Nucleus accumbens (tissue), 56 donors: Measurements from ENCODE around the gene DHRS3.
"Not testable (repeated sequence)": the region's sequence is repeated elsewhere in the genome, so short reads cannot be mapped to it uniquely, and the experiment has no call there.

Source experiments
- DNase-seq, 56 donors: peaks; one replicate each; lab custom pipeline; 2025; lab: John Stamatoyannopoulos, UW

Gene DHRS3

DNA sequence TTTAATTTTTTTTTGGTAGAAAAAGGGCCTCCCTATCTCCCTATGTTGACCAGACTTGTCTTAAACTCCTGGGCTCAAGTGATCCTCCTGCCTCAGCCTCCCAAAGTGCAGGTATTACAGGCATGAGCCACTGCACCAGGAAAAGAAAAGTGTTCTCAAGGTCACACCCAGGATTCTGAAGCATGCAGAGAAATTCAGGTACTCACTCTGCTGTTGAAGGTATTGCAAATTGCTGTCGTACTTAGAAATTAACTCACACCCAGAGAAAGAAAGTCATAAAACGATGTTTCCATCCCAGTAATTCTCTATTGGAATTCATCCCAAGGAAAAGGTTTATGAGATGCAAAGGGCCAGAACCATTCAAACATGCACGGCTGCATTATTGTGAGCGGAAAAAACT is 73.7 kb downstream of the DHRS3 start:
- no peak for DNase-seq

DNA sequence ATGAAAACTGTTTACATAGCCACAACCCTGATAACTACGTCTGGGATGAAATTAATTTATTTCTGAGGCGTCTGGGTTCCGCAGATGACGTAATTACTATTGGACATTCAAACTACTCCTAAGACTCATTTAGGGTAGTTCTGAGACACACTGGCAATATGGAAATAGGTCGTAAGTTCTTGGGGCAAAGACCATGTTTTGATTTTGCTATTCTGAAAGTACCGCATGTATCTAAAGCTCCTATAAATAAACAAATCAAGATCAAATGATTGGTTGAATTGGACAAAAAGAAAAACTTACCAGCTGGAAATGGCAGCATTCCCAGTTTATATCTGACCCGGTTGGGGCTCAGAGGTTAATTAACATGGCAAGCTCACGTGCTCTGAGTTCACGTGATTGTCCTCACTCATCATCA is 74.3 kb downstream of the DHRS3 start:
- DNase-seq, result no peak

DNA sequence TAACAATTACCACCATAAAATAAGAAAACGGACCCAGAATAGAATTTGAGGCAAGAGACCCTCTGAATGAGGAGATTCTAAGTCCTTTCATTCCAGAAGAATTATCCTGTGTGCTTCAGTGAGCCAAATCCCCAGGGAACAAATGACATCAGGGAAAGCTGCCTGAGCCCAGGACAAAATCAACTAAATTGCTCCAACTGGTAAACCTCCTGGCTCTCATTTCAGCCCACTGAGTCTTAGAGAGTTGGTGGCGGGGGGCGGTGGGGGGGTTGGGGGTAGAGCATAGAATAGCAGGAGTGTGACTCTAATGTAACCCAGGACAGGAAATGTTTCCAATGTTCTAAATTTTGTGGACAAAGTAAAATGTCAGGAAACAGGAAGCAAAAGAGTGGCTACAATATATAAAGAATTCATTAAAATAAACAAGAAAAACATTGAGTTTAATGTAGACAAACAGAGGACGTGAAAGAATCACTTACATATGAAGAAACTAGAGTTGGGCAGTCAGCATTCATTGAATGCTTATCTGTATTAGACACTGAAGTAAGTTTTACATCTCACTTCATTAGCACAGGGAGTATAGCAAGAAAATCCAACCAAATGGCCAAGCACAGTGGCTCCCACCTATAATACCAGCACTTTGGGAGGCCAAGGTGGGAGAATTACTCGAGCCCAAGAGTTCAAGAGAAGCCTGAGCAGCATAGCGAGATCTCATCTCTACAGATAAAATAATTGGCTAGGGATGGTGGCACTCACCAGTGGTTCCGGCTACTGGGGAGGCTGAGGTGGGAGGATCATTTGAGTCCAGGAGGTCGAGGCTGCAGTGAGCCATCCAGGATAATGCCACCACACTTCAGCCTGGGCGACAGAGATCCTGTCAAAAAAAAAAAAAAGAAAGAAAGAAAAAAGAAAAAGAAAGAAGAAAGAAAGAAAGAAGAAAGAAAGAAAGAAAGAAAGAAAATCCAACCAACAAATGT is 75.1 kb downstream of the DHRS3 start:
- no peak for DNase-seq

DNA sequence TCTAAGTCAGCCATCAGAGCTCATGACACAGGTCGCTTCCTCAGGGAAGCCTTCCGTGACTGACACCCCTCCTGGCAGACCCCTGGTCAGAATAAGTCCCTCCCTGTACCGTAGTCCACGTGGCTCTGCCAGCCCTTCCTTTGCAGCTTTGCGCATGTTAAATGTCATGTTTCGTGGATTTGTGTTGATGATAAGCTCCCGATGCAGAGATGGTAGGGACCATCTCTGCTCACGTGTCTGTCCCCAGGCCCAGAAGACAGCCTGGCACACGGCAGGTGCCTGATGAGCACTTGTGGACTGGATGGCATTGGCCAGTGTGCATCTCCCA is 75.9 kb downstream of the DHRS3 start:
- no peak for DNase-seq

DNA sequence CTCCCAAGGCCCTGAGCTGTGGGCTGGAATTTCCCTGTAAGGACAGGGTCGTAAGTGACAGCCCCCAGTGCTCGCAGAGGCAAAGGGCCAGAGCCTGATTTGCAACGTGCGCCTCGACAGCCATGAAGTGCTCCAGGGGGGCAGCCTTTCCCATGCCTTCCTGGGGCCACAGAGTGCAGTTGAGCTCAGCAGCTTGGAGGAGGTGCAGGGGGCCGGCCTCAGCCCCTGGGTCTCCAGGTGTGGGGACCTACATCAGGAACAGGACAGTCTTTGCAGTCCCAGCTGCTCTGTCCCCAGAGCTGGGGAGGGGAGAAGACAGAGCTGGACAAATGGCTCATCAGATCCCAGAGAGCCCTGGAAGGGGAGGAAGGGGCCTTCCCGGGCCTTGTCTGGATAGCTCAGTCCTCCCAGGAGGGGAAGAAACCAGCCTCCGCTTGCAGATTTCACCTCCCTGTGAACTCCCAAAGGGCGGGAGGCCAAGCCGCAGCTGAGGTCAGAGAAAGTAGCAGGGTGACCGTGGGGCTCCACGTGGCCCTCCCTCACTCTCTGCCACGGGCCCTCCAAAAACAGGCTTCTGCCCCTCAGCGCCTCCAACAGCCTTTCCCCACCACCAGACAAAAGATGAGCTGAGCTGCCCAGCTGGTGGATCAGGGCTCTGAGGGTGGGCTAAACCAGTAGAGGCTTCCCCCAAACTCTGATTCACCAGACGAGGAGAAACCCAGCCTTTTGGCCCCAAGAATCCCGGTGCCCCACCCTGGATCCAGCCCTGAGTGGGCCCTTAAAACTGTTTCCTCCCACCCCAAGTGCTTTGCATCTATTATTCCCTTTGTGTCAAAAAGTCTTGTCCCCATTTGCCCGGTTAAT is 76.5 kb downstream of the DHRS3 start:
- no peak for DNase-seq

DNA sequence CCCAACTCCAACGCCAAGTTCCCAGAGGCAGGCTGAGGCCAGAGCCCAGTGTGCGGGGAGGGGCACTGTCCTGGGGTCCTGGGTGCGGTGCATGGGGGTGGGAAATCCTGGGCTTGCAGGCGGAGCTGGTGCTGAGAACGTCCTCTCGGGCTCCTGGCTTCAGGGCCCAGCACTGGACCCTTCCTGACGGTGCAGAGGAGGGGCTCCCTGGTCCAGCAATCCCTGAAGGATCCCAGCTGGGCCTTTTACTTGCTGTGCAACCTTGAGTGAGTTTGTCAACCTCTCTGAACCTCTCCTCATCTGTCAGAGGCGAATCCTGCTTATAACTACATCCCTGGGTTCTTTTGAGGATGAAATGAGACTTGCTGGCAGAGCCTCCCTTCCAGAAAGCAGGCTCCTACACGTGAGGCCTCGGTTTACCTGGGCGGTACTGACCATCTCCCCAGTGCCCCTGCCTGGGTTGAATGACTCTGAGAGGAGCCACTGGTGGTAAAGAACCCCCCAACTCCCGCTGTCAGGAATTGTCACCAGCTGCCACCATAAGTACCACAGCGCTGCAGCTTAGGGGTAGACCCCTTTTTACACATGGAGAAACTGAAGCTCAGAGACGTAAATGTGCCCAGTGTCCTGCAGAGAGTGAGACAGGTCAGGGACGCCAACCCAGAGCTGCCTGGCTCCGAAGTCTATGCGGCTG is 77.3 kb downstream of the DHRS3 start:
- DNase-seq, result no peak

DNA sequence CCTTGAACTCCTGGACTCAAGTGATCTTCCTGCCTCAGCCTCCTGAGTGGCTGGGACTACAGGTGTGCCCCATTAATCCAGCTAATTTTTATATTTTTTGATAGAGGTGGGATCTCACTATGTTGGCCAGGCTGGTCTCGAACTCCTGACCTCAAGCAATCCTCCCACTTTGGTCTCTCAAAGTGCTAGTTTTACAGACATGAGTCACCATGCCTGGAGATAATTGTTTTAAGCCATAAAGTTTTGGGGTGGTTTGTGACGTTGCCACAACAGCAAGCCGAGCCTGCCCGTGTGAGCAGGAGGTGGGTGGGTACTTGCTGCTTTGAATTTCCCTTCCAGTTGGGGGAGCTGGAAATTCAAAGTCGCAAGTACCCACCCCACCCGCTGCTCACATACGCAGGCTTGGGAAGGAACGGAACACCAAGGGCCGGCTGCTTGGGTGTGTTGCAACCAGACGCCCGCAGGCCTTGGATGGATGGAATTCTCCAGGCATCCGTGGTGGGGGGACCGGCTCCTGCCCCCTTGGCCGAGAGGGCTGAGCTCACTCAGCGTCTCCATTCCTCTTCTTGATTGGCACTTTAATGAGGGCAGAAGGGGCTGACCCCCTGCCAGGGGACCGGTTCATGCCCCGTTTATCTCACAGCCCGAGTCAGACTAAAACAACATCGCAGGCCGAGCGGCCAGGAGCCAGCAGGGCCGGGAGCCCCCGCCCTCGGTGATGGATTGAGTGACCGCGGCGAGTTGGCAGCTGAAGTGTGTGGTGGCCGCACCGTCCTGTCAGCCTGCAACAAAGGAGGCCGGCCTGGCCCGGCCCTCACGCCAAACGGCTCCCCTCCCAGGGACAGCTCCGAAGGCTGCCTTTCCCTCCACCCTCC is 78.1 kb downstream of the DHRS3 start:
- DNase-seq, result peak in 4 of 56 donors; percentile 9 to 34 (median 25)

DNA sequence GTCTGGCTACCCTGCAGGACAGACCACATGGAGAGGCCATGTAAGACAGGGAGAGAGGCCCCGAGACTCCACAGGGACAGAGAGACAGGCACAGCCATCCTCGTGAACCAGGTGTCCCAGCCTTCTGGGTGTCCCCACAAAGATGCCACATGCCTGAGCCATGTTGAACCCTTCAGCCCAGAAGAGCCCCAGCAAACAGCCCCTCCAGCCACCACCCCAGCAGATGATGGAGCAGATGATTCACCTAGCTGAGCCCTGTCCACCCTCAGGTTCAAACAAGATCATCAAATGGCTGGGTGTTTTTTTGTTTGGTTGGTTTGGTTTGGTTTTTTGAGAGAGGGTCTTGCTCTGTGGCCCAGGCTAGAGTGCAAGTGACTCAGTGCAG is 78.7 kb downstream of the DHRS3 start:
- DNase-seq, result no peak

DNA sequence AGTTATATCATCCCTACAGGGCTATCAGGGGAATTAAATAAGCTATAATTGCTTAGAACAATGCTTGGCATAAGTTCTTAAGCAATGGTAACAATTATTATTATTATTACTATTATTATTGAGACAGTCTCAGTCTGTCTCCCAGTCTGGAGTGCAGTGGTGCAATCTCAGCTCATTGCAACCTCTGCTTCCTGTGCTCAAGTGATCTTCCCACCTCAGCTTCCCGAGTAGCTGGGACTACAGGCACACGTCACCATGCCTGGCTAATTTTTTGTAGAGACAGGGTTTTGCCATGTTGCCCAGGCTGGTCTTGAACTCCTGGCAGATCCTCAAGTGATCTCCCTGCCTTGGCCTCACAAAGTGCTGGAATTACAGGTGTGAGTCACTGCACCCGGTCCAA is 79.5 kb downstream of the DHRS3 start:
- DNase-seq, result not testable (repeated sequence)

DNA sequence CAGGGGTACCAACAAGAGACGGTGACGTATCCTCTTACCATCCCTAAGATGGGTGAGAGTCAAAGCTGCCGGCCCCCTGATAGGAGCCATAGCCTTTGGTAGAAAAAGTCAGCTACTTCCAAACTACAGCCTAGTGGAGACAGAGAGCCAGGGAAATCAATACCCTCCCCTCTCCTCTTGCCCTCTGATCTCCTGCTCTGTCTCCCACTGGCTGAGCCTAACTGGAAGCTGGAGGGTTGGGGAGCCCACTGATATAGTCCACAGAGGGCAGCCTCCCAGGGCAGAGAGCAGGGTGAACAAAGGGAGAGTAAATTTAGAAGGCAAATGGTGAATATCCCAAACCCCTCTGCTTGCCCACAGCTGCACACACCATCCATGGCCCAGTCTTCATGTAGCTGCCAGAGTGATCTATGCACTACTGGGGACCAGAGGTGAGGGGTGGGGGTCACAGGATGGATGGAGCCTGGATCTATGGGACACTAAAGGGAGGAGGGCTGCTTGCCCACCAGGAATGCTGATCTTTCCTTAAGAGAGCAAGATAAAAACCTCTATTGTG is 80.0 kb downstream of the DHRS3 start:
- no peak for DNase-seq

DNA sequence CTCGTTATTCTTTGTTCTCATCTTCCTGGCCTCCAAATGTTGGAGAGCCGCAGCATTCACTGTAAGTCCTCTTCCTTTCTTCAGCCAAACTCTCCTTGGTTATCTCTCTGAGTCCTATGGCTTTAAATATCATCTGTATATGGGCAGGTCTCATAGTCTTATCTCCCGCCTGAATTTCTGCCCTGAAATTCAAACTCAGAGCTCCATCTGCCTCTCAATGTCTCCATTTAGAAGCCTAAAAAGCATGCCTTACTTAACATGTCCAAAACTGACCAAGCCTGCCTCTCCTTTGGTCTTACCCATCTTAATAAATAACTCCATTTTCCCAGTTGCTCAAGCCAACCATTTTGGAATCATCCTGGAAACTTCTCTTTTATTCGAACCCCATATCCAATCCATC is 80.7 kb downstream of the DHRS3 start:
- DNase-seq, result no peak

DNA sequence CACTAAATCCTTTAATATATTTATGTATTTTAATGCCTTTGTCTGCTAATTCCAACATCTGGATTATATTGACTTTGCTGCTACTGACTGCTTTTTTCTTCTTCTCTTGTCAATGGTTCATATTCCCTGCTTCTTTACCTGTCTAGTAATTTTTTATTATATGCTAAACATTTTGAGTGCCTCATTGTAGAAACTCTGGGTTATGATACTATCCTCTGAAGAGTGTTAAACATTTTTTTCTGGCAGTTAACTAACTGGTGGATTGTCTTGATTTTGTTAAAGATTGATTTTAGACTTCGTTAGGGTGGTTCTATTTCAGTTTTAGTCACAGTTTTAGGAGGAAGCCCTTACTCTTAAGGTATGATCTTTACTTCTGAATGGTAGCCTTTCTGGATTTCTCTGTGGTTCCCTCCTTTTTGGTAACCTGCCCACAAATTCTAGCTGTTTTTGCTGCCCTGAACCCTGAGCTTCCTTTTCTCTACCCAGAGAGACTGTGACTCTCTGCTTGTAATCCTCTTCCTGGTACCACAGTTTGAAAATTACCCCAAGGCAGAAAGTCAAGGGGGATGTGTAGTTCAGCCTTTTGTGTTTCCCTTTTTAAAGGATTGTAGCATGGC is 81.9 kb downstream of the DHRS3 start:
- no peak for DNase-seq

DNA sequence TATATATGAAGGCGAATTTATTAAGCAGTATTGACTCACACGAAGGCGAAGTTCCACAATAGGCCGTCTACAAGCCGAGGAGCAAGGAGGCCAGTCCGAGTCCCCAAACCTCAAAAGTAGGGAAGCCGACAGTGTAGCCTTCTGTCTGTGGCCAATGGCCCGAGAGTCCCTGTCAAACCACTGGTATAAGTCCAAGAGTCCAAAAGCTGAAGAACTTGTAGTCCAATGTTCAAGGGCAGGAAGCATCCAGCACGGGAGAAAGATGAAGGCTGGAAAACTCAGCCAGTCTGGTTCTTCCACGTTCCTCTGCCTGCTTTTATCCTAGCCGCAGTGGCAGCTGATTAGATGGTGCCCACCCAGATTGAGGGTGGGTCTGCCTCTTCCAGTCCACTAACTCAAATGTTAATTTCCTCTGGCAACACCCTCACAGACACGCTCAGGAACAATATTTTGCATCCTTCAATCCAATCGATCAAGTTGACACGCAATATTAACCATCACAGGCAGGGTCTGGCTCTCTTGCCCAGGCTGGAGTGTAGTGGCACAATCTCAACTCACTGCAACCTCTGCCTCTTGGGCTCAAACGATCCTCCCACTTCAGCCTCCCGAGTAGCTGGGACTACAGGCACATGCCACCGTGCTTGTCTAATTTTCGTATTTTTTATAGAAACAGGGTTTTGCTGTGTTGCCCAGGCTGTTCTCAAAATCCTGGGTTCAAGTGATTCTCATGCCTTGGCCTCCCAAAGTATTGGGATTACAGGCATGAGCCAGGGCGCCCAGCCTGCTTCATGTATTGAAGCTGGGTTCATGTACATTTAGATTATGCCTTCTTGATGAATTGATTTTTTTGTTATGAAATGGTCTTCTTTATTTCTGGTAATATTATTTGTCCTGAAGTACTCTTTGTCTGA is 85.3 kb downstream of the DHRS3 start:
- no peak for DNase-seq

DNA sequence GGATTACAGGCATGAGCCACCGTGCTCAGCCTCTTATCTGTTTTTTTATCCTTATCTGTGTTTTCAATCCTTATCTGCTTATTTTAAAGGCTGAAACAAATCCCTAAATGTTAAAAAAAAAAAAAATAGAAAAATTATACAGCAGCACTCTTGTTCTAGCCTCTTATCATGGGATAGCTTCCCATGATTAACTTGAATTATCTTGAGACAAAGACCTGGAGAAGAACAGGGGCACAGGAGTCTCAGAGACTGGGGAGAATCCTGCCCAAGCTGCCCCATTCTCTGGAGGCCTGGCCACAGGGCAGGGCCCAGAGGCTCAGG is 86.9 kb downstream of the DHRS3 start:
- DNase-seq, result no peak

DNA sequence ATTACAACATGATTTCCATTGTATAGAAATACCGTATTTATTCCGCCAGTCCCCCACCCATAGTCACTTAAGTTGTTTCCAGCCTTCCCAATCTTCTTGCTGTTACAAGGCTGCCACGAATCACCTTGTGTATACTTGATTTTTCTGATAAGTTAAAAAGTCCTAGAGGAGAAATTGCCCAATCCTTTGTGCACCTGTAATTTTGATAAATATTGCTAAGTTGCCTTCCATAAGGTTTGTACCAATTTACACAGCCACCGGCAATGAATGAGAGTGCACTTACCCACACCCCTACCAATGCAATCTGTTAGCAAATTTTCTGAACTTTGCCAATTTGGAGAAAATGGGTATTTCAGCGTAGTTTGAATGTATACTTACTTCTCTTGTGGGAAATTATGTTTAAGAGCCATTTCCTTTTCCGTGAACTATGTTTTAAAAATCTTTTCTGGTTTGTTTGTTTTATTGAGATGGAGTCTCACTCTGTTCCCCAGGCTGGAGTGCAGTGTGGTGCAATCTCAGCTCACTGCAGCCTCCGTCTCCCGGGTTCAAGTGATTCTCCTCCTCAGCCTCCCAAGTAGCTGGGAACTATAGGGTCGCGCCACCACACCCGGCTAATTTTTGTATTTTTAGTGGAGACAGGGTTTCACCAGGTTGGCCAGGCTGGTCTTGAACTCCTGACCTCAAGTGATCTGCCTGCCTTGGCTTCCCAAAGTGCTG is 87.4 kb downstream of the DHRS3 start:
- no peak for DNase-seq

DNA sequence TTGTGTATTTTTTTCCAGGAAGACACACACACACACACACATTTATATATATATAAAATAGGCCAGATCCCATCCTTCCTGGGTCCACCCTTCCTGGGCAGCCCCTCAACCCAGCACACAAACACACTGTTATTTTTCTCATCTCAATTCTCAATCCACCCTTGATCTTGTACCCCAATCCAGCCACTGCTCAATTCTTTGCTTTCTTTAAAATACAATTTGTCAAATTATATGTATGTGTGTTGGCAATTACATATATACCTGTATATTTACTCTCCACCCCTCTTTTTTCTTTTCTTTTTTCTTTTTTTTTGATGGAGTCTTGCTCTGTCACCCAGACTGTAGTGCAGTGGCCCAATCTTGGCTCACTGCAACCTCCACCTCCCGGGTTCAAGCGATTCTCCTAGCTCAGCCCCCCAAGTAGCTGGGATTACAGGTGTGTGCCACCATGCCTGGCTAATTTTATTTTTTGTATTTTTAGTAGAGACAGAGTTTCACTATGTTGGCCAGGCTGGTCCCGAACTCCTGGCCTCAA is 88.3 kb downstream of the DHRS3 start:
- DNase-seq, result no peak
